Right lobe of liver (tissue), 6 donors: ENCODE results near the gene TMEM200B. TPM values are rescaled to one million over a fixed set of nuclear protein-coding genes. Genes with fewer than 3 reads are reported as not detected.
A peak's percentile ranks its signal among the peaks of the same experiment; 100 is the strongest.
"Not testable (repeated sequence)": the region's sequence is repeated elsewhere in the genome, so short reads cannot be mapped to it uniquely, and the experiment has no call there.

Source experiments
- ATAC-seq, 4 donors: fragments of 200-7000 bp; cut with Tn5 transposase; one replicate each; pipeline ENCODE4 v1.9.1; 2020; ENCODE audit warnings: mild to moderate bottlenecking in 4 of 4, moderate library complexity in 4 of 4
- DNase-seq, 3 donors: peaks; one replicate each; pipeline ENCODE4 v3.0.0-alpha.2; 2020
- H3K27ac ChIP-seq, 3 donors: fragments of 200-600 bp; one replicate each; pipeline ENCODE4 v1.8.0; 2022
- H3K27me3 ChIP-seq, 2 donors: fragments of 200-600 bp; one replicate each; pipeline ENCODE4 v1.8.0; 2022
- H3K36me3 ChIP-seq, 4 donors: fragments of 200-600 bp; sonication (generic) in 1 of 4; one replicate each; pipeline versions ENCODE4 v1.5.1 to v1.8.0; 2017 to 2022; ENCODE audit warnings: control low read depth in 1 of 4
- H3K4me1 ChIP-seq, 4 donors: fragments of 200-600 bp; sonication (generic) in 1 of 4; one replicate each; pipeline versions ENCODE4 v1.5.1 to v1.8.0; 2017 to 2022; ENCODE audit warnings: control low read depth in 1 of 4
- H3K4me3 ChIP-seq, 3 donors: fragments of 200-600 bp; one replicate each; pipeline ENCODE4 v1.8.0; 2022
- H3K9me3 ChIP-seq, 4 donors: fragments of 200-600 bp; sonication (generic) in 1 of 4; one replicate each; pipeline versions ENCODE4 v1.5.1 to v1.8.0; 2017 to 2022; ENCODE audit warnings: control low read depth in 1 of 4
- CTCF ChIP-seq, 4 donors: fragments of 200-600 bp in 3 of 4; fragments of 450-650 bp in 1 of 4; IDR thresholded peaks; one replicate each; pipeline versions ENCODE4 v1.5.1 to v1.8.0; 2016 to 2022; ENCODE audit warnings: antibody characterized with exemption in 4 of 4, mild to moderate bottlenecking in 2 of 4
- POLR2A ChIP-seq: fragments of 450-650 bp; IDR thresholded peaks from one replicate; pipeline ENCODE4 v1.6.1; 2017; ENCODE audit warnings: antibody characterized with exemption, mild to moderate bottlenecking
- WGBS: methylation state at CpG from one replicate; pipeline ENCODE4 v1.1.6; 2018; ENCODE audit warnings: low coverage, low lambda C conversion rate; ENCODE audit not compliant: insufficient coverage; ENCODE audit errors: missing lambda C conversion rate; 5-methylcytosine and 5-hydroxymethylcytosine counted together
- intact Hi-C, 2 donors: fragments of 100-400 bp; cut with DNase I; formaldehyde crosslinking; loops; one replicate each; pipeline versions ENCODE4 v1.11.2 to v1.14.1; 2022
- total RNA-seq, 6 experiments: library from RNA; depleted of rRNA in 2 of 6; stranded (reverse); fragments of >200 nt in 2 of 6; fragmentation: NEBNext Ultra II Directional in 3 of 6; extraction: Animal tissue kit (Norgen Biotek cat#: 25700) in 3 of 6; gene quantifications; one replicate each; pipeline versions ENCODE4 v1.1.0 to v1.2.4, GENCODE V29; 2016 to 2023
- donor health status: DM: no; HTN: yes; CAD: no.
- donor health status: DM: no; HTN: no; CAD: no.
- donor health status: DM: no; HTN: no; CAD: no.
- donor health status: DM: no; HTN: yes; CAD: no.
- donor health status: DM: no; HTN: yes; CAD: no.

Gene TMEM200B
- total RNA-seq, 6 experiments from 2014 or later: 0.83 to 4.5 (median 1.4) TPM

DNA sequence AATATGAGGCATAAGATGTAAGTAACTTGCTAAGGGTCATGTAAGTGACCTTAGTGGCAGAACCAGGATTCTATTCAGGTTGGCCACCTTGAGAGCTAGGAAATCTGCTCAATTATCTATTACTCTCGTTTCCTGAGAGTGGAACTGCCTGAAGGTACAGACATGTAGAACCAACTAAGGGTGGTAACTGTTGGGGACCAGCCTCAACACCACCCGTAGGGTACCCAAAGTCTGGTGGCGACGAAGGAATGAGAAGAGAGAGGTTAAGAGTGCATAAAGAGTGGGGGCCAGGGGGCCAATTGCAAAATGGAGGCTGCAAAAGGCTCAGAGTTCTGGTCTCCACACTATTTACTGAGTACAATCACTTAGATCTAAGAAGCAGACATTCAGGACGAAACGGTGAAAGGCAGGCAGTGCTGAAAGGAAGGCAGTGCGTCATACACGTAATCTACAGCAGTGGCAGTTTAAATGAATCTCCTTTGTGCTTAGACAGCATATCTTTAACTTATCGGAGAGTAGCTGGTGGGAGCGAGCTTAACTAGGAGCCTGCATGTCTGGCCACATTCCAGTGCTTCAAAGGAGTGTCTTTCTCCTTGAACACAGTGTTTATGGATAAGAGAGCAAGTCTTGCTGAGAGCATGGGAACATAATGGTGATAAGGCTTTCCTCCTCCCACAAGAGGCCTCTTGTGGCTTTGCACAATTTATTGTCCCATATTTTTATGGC is 33.0 kb upstream of the TMEM200B start:
- no peaks in the 10 kb centered on the region for H3K27me3 ChIP-seq
- H3K4me3 ChIP-seq: no peak overlapping the region
- H3K9me3 ChIP-seq: no peaks in the 10 kb centered on the region
- TF ChIP-seq POLR2A: no peak
- TF ChIP-seq CTCF (IDR thresholded peaks at IDR 0.05): no peak
- H3K36me3 ChIP-seq: peaks cover 4 to 75% (median 48%) of the 10 kb centered on the region in 4 donors
- 67% methylated on average over 8 of the region's 10 CpGs for WGBS
- no peak for DNase-seq
- peaks cover 0 to 24% (median 3%) of the 10 kb centered on the region in 4 donors for H3K4me1 ChIP-seq
- intact Hi-C loops: no loop called here
- ATAC-seq: peak; percentile 47 to 75 (median 54)
- H3K27ac ChIP-seq: no peak overlapping the region

DNA sequence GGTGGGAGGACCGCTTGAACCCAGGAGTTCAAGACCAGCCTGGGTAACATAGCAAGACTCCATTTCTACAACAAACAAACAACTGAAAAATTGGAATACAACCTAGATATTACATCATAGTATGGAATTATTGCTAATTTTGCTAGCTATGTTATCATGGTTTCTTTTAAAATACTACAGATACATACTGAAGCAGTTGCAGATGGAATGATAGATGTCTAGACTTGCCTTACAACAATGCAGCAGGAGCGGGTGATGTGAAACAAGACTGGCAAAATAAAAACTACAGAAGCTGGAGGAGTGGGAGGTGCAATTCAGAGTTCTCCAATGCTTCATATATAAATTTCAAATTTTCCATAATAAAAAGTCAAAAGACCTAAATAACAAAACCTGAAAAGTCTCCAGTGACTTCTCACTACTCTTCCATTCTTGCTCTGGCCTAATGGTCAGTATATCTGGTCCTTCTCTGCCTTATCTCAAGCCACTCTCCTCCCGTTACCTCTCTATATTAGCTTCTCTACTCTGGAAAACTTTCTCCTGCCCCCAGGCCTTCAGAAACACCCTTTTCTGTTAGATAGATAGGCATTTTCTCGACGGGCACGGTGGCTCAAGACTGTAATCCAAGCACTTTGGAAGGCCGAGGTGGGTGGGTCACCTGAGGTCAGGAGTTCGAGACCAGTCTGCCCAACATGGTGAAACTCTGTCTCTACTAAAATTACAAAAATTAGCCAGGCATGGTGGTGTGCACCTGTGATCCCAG is 28.5 kb upstream of the TMEM200B start:
- H3K36me3 ChIP-seq: peaks cover 6 to 97% (median 52%) of the 10 kb centered on the region in 4 donors
- no peaks in the 10 kb centered on the region for H3K9me3 ChIP-seq
- H3K4me3 ChIP-seq: no peak overlapping the region
- no peak overlapping the region for H3K27ac ChIP-seq
- DNase-seq (no peak), ATAC-seq (no peak)
- TF ChIP-seq CTCF (IDR thresholded peaks at IDR 0.05) (no peak), POLR2A (no peak)
- H3K27me3 ChIP-seq: no peaks in the 10 kb centered on the region
- peaks cover 0 to 27% (median 6%) of the 10 kb centered on the region in 4 donors for H3K4me1 ChIP-seq
- intact Hi-C loops: no loop called here
- WGBS: 81% methylated on average over 8 of the region's 8 CpGs

GRCh38 chr1:29150346-29150745 is 26.6 kb upstream of the TMEM200B start:
- DNase-seq, ATAC-seq, intact Hi-C loops, H3K4me3 ChIP-seq, H3K27me3 ChIP-seq, H3K27ac ChIP-seq, H3K9me3 ChIP-seq: not testable (repeated sequence)
- WGBS: 94% methylated on average over 9 of the region's 9 CpGs
- Histone ChIP-seq H3K4me1 (peaks cover 0 to 45% (median 13%) of the 10 kb centered on the region in 4 donors), H3K36me3 (peaks cover 6 to 89% (median 42%) of the 10 kb centered on the region in 4 donors)

- Histone ChIP-seq H3K9me3 (no peaks in the 10 kb centered on the region), H3K27ac (peak overlapping the region; percentile 48 to 75 (median 51)), H3K4me3 (no peak overlapping the region), H3K4me1 (peaks cover 0 to 49% (median 15%) of the 10 kb centered on the region in 4 donors), H3K36me3 (peaks cover 6 to 74% (median 29%) of the 10 kb centered on the region in 4 donors), H3K27me3 (no peaks in the 10 kb centered on the region)
- intact Hi-C loops: no loop called here
- TF ChIP-seq CTCF (IDR thresholded peaks at IDR 0.05) (no peak), POLR2A (no peak)
- 61% methylated on average over 29 of the region's 35 CpGs for WGBS
- DNase-seq (peak in 2 of 3 donors; percentile 76 to 78), ATAC-seq (peak; percentile 45 to 77 (median 71))
These were observed 25.2 kb upstream of the TMEM200B start for GRCh38 chr1:29148656-29149491.
